PC-9 (cell line): Measurements from ENCODE around the gene CLTCL1. TPM values are rescaled to one million over a fixed set of nuclear protein-coding genes. Genes with fewer than 3 reads are reported as not detected.
A peak's percentile ranks its signal among the peaks of the same experiment; 100 is the strongest.

Experiments
- BruUV-seq: library from RNA; stranded (reverse); fragments of 400-500 nt; replicated peaks from 2 replicates; lab custom pipeline; 2021; lab: Mats Ljungman, UMichigan
- CTCF ChIA-PET: fragments of 300-600 bp; sonication (Branson Sonifier 250); formaldehyde crosslinking; loops from one replicate; lab custom pipeline; 2022; ENCODE audit warnings: antibody characterized with exemption; lab: Charles Lee
- POLR2A ChIA-PET: fragments of 300-600 bp; sonication (Branson Sonifier 250); formaldehyde crosslinking; loops from one replicate; lab custom pipeline; 2022; ENCODE audit warnings: antibody characterized with exemption; ENCODE audit not compliant: unreplicated experiment; lab: Charles Lee
- DNase-seq, 2 experiments: peaks; one replicate each; pipeline versions ENCODE4 v3.0.0 to v3.0.0-alpha.2; 2015 to 2022; ENCODE audit warnings: mixed read lengths in 1 of 2
- H2AFZ ChIP-seq: fragments of 200-600 bp; sonication (generic); 2 replicates; pipeline ENCODE4 v1.8.1; 2017; ENCODE audit warnings: antibody characterized with exemption
- H3F3A ChIP-seq: fragments of 200-600 bp; sonication (generic); 2 replicates; pipeline ENCODE4 v1.8.1; 2017; ENCODE audit warnings: antibody characterized with exemption, mild to moderate bottlenecking, low read depth; ENCODE audit not compliant: insufficient read depth
- H3K27ac ChIP-seq: fragments of 200-600 bp; sonication (generic); 2 replicates; pipeline ENCODE4 v1.6.1; 2016; ENCODE audit warnings: mixed run types
- H3K27me3 ChIP-seq: fragments of 200-600 bp; sonication (generic); 2 replicates; pipeline ENCODE4 v1.6.1; 2016; ENCODE audit warnings: low read depth, mixed run types; ENCODE audit not compliant: insufficient read depth
- H3K36me3 ChIP-seq: fragments of 200-600 bp; sonication (generic); 2 replicates; pipeline ENCODE4 v1.6.1; 2016; ENCODE audit warnings: low read depth, mixed run types
- H3K4me1 ChIP-seq: fragments of 200-600 bp; sonication (generic); replicated peaks from 2 replicates; pipeline ENCODE4 v1.6.1; 2016; ENCODE audit warnings: mixed run types; ENCODE audit not compliant: insufficient read depth
- H3K4me2 ChIP-seq: fragments of 200-600 bp; sonication (generic); 2 replicates; pipeline ENCODE4 v1.6.1; 2017; ENCODE audit warnings: mixed run types
- H3K4me3 ChIP-seq: fragments of 200-600 bp; sonication (generic); 2 replicates; pipeline ENCODE4 v1.6.1; 2016; ENCODE audit warnings: mixed run types
- H3K79me2 ChIP-seq: fragments of 200-600 bp; sonication (generic); 2 replicates; pipeline ENCODE4 v1.6.1; 2017; ENCODE audit warnings: low read depth, mixed run types
- H3K9me2 ChIP-seq: fragments of 200-600 bp; sonication (generic); 2 replicates; pipeline ENCODE4 v1.8.1; 2017; ENCODE audit warnings: mild to moderate bottlenecking; ENCODE audit not compliant: insufficient read depth
- H3K9me3 ChIP-seq: fragments of 200-600 bp; sonication (generic); 2 replicates; pipeline ENCODE4 v1.8.1; 2016; ENCODE audit warnings: low read depth; ENCODE audit not compliant: insufficient read depth
- H4K20me1 ChIP-seq: fragments of 200-600 bp; sonication (generic); 2 replicates; pipeline ENCODE4 v1.8.1; 2017; ENCODE audit not compliant: insufficient read depth
- CTCF ChIP-seq: fragments of 200-600 bp; sonication (generic); conservative IDR thresholded peaks from 2 replicates; pipeline ENCODE4 v1.6.1; 2017; ENCODE audit warnings: mixed run types, antibody characterized with exemption, mild to moderate bottlenecking, moderate library complexity
- EZH2 ChIP-seq: fragments of 200-600 bp; sonication (generic); IDR thresholded peaks from 2 replicates; pipeline ENCODE4 v1.8.0; 2017; ENCODE audit warnings: antibody characterized with exemption, low read depth
- intact Hi-C: fragments of 100-400 bp; cut with micrococcal nuclease; formaldehyde crosslinking; loops from one replicate; pipeline ENCODE4 v1.10.0; 2022; ENCODE audit not compliant: unreplicated experiment
- total RNA-seq: library from RNA; stranded (reverse); gene quantifications from 2 replicates; pipeline ENCODE4 v1.2.3, GENCODE V29; 2021

The CLTCL1 gene
- total RNA-seq, 1 experiment from 2014 or later, result 7.2 TPM

- H3K4me3 ChIP-seq, result no peak overlapping the region
Measured at GRCh38 chr22:19289475-19290161, 1.9 kb downstream of the CLTCL1 start.

GRCh38 chr22:19287889-19288288, 3.6 kb downstream of the CLTCL1 start:
- no peaks in the 10 kb centered on the region for H3K79me2 ChIP-seq
- H3K36me3 ChIP-seq, result no peaks in the 10 kb centered on the region
- no peak for TF ChIP-seq CTCF
- no peak for TF ChIP-seq EZH2
- H3K4me1 ChIP-seq, result no peaks in the 10 kb centered on the region
- no peaks in the 10 kb centered on the region for H3K9me2 ChIP-seq
- peak in 1 of 2 experiments; percentile 9 for DNase-seq
- H3K4me3 ChIP-seq, result no peak overlapping the region
- H3K4me2 ChIP-seq, result no peak overlapping the region
- no peaks in the 10 kb centered on the region for H3K9me3 ChIP-seq
- CTCF ChIA-PET, result no interaction called here
- POLR2A ChIA-PET, result no interaction called here
- no peaks in the 10 kb centered on the region for H4K20me1 ChIP-seq
- no TSS peak for BruUV-seq
- no peak overlapping the region for H3K27ac ChIP-seq
- H3F3A ChIP-seq, result no peaks in the 10 kb centered on the region
- no peak overlapping the region for H2AFZ ChIP-seq
- H3K27me3 ChIP-seq, result no peaks in the 10 kb centered on the region
- intact Hi-C loops, result no loop called here

More at GRCh38 chr22:19289475-19290161, 1.9 kb downstream of the CLTCL1 start:
- no peaks in the 10 kb centered on the region for H4K20me1 ChIP-seq
- no peaks in the 10 kb centered on the region for H3K36me3 ChIP-seq
- H3K79me2 ChIP-seq, result no peaks in the 10 kb centered on the region
- H3K27ac ChIP-seq, result no peak overlapping the region
- H3K9me2 ChIP-seq, result no peaks in the 10 kb centered on the region
- H3F3A ChIP-seq, result no peaks in the 10 kb centered on the region
- H2AFZ ChIP-seq, result no peak overlapping the region
- no peak for TF ChIP-seq CTCF
- no peak for TF ChIP-seq EZH2
- no peaks in the 10 kb centered on the region for H3K9me3 ChIP-seq
- no peak overlapping the region for H3K4me2 ChIP-seq
- ChIA-PET POLR2A (no interaction called here), CTCF (no interaction called here)
- H3K27me3 ChIP-seq, result no peaks in the 10 kb centered on the region
- H3K4me1 ChIP-seq, result no peaks in the 10 kb centered on the region
- intact Hi-C loops, result loop anchor here (2.0 to 10.0 kb wide), 2 partner anchors 111 to 185 kb away; partner anchors contain the start of genes CDC45, SLC25A1 and UFD1
- DNase-seq, result no peak
- no TSS peak for BruUV-seq

- no peak for TF ChIP-seq CTCF
- TF ChIP-seq EZH2, result no peak
- no peak overlapping the region for H2AFZ ChIP-seq
- H3K9me3 ChIP-seq, result no peaks in the 10 kb centered on the region
- no peaks in the 10 kb centered on the region for H3K36me3 ChIP-seq
- H3K9me2 ChIP-seq, result no peaks in the 10 kb centered on the region
- H3K4me2 ChIP-seq, result no peak overlapping the region
- ChIA-PET CTCF (no interaction called here), POLR2A (no interaction called here)
- no peaks in the 10 kb centered on the region for H4K20me1 ChIP-seq
- no peaks in the 10 kb centered on the region for H3K79me2 ChIP-seq
- intact Hi-C loops, result no loop called here
- no peak overlapping the region for H3K4me3 ChIP-seq
- H3K27me3 ChIP-seq, result no peaks in the 10 kb centered on the region
- no peaks in the 10 kb centered on the region for H3K4me1 ChIP-seq
- H3K27ac ChIP-seq, result no peak overlapping the region
- DNase-seq, result peak in 1 of 2 experiments; percentile 20
- no TSS peak for BruUV-seq
- no peaks in the 10 kb centered on the region for H3F3A ChIP-seq
Measured at GRCh38 chr22:19287076-19287707, 4.3 kb downstream of the CLTCL1 start.
